ENCODE data around the gene GSS.

GSS gene

GRCh38 chr20:34888468-34888867 lies 67.1 kb downstream of the GSS start:
- DNase-seq, result no peak
- TF ChIP-seq, protein P1, sequence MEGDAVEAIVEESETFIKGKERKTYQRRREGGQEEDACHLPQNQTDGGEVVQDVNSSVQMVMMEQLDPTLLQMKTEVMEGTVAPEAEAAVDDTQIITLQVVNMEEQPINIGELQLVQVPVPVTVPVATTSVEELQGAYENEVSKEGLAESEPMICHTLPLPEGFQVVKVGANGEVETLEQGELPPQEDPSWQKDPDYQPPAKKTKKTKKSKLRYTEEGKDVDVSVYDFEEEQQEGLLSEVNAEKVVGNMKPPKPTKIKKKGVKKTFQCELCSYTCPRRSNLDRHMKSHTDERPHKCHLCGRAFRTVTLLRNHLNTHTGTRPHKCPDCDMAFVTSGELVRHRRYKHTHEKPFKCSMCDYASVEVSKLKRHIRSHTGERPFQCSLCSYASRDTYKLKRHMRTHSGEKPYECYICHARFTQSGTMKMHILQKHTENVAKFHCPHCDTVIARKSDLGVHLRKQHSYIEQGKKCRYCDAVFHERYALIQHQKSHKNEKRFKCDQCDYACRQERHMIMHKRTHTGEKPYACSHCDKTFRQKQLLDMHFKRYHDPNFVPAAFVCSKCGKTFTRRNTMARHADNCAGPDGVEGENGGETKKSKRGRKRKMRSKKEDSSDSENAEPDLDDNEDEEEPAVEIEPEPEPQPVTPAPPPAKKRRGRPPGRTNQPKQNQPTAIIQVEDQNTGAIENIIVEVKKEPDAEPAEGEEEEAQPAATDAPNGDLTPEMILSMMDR (IDR thresholded peaks at IDR 0.05), result no peak
- H3K4me3 Mint-ChIP-seq, result no peak overlapping the region

GRCh38 chr20:34887023-34887422 lies 68.6 kb downstream of the GSS start:
- no peak overlapping the region for H3K4me3 Mint-ChIP-seq
- no peak overlapping the region for H3K27ac Mint-ChIP-seq
- H3K27me3 Mint-ChIP-seq (ENCODE audit: low read depth, poor library complexity), result peaks cover 5% of the 10 kb centered on the region
- H3K9me3 Mint-ChIP-seq, result peaks cover 3% of the 10 kb centered on the region
- H3K4me1 Mint-ChIP-seq, result no peaks in the 10 kb centered on the region
- TF ChIP-seq, protein P1 (IDR thresholded peaks at IDR 0.05), result no peak
- H3K36me3 Mint-ChIP-seq (ENCODE audit: low read depth), result peaks cover 22% of the 10 kb centered on the region
- no peak for DNase-seq

More at GRCh38 chr20:34888468-34888867, 67.1 kb downstream of the GSS start:
- H3K4me1 Mint-ChIP-seq, result no peaks in the 10 kb centered on the region
- H3K9me3 Mint-ChIP-seq, result peaks cover 3% of the 10 kb centered on the region
- H3K27ac Mint-ChIP-seq, result no peak overlapping the region
- peaks cover 14% of the 10 kb centered on the region for H3K36me3 Mint-ChIP-seq (ENCODE audit: low read depth)
- H3K27me3 Mint-ChIP-seq (ENCODE audit: low read depth, poor library complexity), result peaks cover 5% of the 10 kb centered on the region

DNA sequence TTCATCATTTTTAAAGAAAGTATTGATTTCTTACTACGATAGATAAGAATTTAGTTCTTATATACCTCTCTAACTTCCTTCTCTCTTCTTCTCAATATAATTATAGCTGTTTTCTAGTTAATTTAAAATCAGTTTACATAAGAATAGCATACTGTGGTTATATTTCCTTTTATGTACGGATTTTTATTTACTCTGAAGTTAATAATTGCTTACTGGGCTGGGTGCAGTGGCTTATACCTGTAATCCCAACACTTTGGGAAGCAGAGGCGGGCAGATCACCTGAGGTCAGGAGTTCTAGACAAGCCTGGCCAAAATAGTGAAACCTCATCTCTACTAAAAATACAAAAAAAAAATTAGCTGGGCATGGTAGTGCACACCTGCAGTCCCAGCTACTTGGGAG lies 69.5 kb downstream of the GSS start:
- Mint-ChIP-seq H3K27ac (no peak overlapping the region), H3K4me1 (no peaks in the 10 kb centered on the region), H3K36me3 (ENCODE audit: low read depth) (peaks cover 22% of the 10 kb centered on the region), H3K27me3 (ENCODE audit: low read depth, poor library complexity) (peaks cover 5% of the 10 kb centered on the region), H3K4me3 (no peak overlapping the region), H3K9me3 (peaks cover 3% of the 10 kb centered on the region)
- DNase-seq, result no peak
- TF ChIP-seq, protein P1 (IDR thresholded peaks at IDR 0.05), result no peak

DNA sequence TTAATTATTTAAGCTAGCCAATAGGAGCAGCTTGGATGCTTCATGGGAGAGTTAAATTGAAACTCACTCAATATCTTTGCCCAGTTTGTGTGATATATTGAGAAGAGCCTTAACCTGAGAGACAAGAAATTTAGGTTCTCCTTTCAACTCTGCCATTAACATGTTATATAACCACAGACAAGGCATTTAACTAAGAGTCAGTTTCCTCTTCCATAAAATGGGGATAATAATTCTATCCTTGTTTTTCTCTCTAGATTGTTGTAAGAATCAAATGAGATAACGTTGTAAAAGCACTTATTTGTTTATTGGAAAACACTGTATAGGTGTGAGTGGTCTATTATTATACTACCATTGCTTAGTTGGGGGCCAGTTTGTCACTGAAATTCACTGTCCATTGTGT lies 71.3 kb downstream of the GSS start:
- H3K4me1 Mint-ChIP-seq, result peaks cover 4% of the 10 kb centered on the region
- no peak for DNase-seq
- TF ChIP-seq, protein P1 (IDR thresholded peaks at IDR 0.05), result no peak

GRCh38 chr20:34883809-34884208 lies 71.8 kb downstream of the GSS start:
- TF ChIP-seq, protein P1 (IDR thresholded peaks at IDR 0.05), result no peak
- no peak for DNase-seq
- Mint-ChIP-seq H3K36me3 (ENCODE audit: low read depth) (peaks cover 22% of the 10 kb centered on the region), H3K9me3 (peaks cover 3% of the 10 kb centered on the region), H3K4me3 (no peak overlapping the region), H3K27ac (no peak overlapping the region), H3K27me3 (ENCODE audit: low read depth, poor library complexity) (peaks cover 9% of the 10 kb centered on the region), H3K4me1 (peaks cover 4% of the 10 kb centered on the region)

More for the DNA sequence above, 71.3 kb downstream of the GSS start:
- peaks cover 9% of the 10 kb centered on the region for H3K27me3 Mint-ChIP-seq (ENCODE audit: low read depth, poor library complexity)
- peaks cover 22% of the 10 kb centered on the region for H3K36me3 Mint-ChIP-seq (ENCODE audit: low read depth)
- no peak overlapping the region for H3K4me3 Mint-ChIP-seq
- H3K9me3 Mint-ChIP-seq, result peaks cover 3% of the 10 kb centered on the region
- no peak overlapping the region for H3K27ac Mint-ChIP-seq

DNA sequence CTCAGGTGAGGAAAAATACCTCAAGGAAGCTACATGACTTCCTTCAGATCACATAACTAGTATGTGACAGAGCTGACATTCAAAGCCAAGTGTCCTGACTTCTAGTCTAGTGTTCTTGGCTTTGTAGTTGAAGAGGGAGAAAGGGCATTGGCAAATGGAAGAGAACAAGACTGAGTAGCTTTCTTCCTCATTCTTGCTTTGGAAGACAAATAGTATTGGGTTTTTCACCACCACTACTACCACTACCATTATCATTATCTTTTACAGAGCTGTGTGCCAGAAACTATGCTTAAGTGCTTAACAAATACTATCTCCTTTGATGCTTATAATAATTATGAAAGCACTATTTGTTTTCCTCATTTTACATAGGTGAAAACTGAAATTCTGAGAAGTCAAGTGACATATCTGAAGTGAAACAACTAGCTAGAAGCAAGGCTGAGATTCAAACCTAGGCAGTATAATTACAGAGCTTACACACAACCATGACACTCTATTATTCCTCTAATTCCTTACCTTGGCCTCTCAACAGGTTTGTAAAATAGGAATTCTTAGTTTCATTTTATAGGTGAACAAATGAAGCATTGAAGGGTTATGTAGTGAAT lies 72.4 kb downstream of the GSS start:
- no peak overlapping the region for H3K4me3 Mint-ChIP-seq
- peaks cover 4% of the 10 kb centered on the region for H3K4me1 Mint-ChIP-seq
- H3K36me3 Mint-ChIP-seq (ENCODE audit: low read depth), result peaks cover 16% of the 10 kb centered on the region
- no peaks in the 10 kb centered on the region for H3K9me3 Mint-ChIP-seq
- no peak overlapping the region for H3K27ac Mint-ChIP-seq
- DNase-seq, result no peak
- peaks cover 9% of the 10 kb centered on the region for H3K27me3 Mint-ChIP-seq (ENCODE audit: low read depth, poor library complexity)
- TF ChIP-seq, protein P1 (IDR thresholded peaks at IDR 0.05), result no peak
